GM04503 (cell line): ENCODE results near the gene PLCE1.

ENCODE experiments used
- DNase-seq: peaks from one replicate; pipeline ENCODE4 v3.0.0-alpha.2; 2012; ENCODE audit warnings: low read depth

Gene PLCE1

GRCh38 chr10:94023906-94024305 is 30.2 kb downstream of the PLCE1 start:
- DNase-seq: no peak

GRCh38 chr10:94024407-94024806 is 30.7 kb downstream of the PLCE1 start:
- DNase-seq: no peak

GRCh38 chr10:94025806-94026205 is 32.1 kb downstream of the PLCE1 start:
- no peak for DNase-seq

- no peak for DNase-seq
Measured at GRCh38 chr10:94027197-94027596, 33.5 kb downstream of the PLCE1 start.

- no peak for DNase-seq
Measured at GRCh38 chr10:94029955-94030354, 36.2 kb downstream of the PLCE1 start.

- no peak for DNase-seq
Measured at GRCh38 chr10:94035982-94036765, 42.4 kb downstream of the PLCE1 start.

GRCh38 chr10:94036766-94037033 is 43.0 kb downstream of the PLCE1 start:
- no peak for DNase-seq

GRCh38 chr10:94037286-94037685 is 43.6 kb downstream of the PLCE1 start:
- DNase-seq: no peak

- no peak for DNase-seq
Measured at GRCh38 chr10:94038024-94038423, 44.3 kb downstream of the PLCE1 start.

GRCh38 chr10:94041206-94041605 is 47.5 kb downstream of the PLCE1 start:
- no peak for DNase-seq

- DNase-seq: peak; percentile 56
Measured at GRCh38 chr10:94042001-94042833, 48.5 kb downstream of the PLCE1 start.

- DNase-seq: no peak
Measured at GRCh38 chr10:94042834-94043175, 49.1 kb downstream of the PLCE1 start.
